ENCODE measurements around the gene TENM3.

The TENM3 gene

DNA sequence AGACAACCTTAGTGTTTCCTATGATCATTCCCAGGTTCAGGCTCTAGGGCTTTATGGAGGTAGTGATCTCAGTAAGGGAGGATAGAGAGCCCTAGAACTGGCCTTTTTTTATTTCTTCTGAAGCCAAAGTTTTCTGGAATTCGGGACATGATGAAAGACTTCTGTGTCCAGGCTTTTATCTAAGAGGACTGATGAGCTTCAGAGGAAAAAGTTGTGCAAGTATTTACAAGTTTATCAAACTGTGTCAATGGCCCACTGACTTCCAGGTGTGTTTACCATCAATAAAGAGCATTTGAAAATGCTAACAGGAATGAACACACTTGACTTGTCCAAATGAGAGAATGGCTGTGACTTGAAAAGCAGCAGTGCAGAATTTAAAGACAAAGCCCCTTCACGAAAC, 419.3 kb downstream of the TENM3 start:
- in situ Hi-C loops (cut with MboI; ENCODE audit: low pct_unique_long_range_greater_than_20kb, low sequenced_read_pairs): no loop called here
- no peak for DNase-seq

DNA sequence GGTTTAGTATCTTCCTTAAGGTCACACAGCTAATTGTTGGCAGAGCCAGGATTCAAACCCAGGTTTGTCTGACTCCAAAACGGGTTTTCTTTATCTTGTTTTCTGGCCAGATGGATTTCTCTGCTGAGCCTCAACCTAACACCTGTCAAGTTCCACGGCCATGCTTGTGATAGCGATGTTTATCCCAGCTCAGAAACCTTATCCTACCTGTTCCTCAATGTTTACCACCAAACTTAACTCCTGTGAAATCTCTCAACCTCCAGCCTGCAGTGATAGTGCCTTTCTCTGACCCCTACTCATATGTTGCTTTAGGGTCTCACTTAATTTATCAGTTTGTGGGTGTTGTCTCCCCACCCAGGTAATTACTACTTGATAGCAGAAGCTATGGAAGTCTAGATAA, 428.0 kb downstream of the TENM3 start:
- in situ Hi-C loops (cut with MboI; ENCODE audit: low pct_unique_long_range_greater_than_20kb, low sequenced_read_pairs): no loop called here
- DNase-seq: no peak

DNA sequence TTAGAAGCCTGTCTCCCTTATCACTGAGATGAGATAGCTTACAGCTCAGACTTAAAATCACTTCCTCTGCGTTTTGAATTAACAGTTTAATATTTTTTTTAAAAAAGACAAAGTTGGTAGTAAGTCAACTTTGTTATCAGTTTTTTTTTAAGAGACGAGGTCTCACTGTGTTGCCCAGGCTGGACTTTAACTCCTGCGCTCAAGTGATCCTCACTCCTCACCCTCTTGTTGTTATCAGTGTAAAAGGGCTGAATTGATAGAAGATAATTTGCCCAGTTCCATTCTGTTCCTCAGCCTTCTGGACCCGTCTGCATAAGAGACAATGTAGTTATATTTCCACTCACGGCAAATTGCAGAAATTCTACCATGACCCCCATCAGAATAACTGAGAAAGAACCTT, 428.5 kb downstream of the TENM3 start:
- in situ Hi-C loops (cut with MboI; ENCODE audit: low pct_unique_long_range_greater_than_20kb, low sequenced_read_pairs): no loop called here
- DNase-seq: no peak

DNA sequence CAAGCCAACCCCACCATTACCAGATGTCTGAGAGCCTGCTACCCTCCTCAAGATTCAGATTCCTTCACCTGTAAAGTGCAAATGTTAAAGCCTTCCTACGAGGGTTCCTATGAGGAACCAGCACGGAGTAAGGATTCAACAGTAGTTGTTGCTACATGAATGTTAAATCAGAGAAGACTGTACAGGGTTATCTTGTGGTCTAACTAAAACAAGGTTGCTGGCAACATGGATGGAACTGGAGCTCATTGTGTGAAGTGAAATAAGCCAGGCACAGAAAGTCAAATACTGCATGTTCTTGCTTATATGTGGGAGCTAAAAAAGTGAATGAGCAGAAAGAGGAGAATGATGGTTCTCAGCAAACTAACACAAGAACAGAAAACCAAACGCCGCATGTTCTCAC, 435.4 kb downstream of the TENM3 start:
- in situ Hi-C loops (cut with MboI; ENCODE audit: low pct_unique_long_range_greater_than_20kb, low sequenced_read_pairs): no loop called here

DNA sequence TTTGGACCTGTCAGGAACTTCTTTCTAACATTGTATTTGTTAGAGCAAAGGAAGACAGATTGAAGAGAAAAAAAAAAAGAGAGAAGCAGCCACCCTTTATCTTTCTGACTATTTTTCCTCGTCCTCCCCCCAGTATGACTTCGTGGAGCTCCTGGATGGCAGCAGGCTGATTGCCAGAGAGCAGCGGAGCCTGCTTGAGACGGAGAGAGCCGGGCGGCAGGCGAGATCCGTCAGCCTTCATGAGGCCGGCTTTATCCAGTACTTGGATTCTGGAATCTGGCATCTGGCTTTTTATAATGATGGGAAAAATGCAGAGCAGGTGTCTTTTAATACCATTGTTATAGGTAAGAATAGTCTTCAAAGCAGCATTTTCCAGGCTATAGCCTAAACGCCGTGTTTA, 436.3 kb downstream of the TENM3 start:
- DNase-seq: no peak

More for the DNA sequence above, 435.4 kb downstream of the TENM3 start:
- no peak for DNase-seq

DNA sequence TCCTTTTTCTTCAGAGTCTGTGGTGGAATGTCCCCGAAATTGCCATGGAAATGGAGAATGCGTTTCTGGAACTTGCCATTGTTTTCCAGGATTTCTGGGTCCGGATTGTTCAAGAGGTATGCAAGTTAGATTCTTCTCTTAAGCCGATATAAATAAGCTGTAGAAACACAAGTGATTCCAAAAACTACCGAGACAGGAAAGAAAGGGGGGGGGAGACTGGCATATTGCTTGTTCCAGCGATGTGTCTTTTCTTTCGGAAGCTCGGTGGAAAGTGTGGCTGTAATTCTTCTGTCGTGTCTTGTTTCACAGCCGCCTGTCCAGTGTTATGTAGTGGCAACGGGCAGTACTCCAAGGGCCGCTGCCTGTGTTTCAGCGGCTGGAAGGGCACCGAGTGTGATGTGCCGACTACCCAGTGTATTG, 437.0 kb downstream of the TENM3 start:
- in situ Hi-C loops (cut with MboI; ENCODE audit: low pct_unique_long_range_greater_than_20kb, low sequenced_read_pairs): no loop called here
- DNase-seq: no peak

More for the DNA sequence above, 436.3 kb downstream of the TENM3 start:
- in situ Hi-C loops (cut with MboI; ENCODE audit: low pct_unique_long_range_greater_than_20kb, low sequenced_read_pairs): no loop called here

DNA sequence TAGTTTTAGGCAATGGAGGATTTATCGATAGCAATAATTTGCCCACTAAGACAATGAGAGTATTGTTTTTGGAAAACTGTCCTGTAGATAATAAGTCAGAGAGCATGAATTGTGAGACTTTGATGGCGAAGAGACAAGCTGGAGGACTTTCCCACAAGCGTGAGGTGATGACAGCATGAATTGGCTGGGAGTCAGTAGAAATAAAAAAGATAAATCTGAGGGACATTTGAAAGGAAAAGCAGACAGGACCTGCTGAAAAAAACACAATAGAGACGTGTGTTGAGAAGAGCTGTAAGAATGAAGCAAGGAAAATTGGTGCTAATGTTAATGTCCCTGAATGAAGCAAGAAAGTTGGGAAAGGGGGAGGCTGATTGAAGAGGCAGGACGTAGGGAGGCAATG, 440.5 kb downstream of the TENM3 start:
- in situ Hi-C loops (cut with MboI; ENCODE audit: low pct_unique_long_range_greater_than_20kb, low sequenced_read_pairs): no loop called here

DNA sequence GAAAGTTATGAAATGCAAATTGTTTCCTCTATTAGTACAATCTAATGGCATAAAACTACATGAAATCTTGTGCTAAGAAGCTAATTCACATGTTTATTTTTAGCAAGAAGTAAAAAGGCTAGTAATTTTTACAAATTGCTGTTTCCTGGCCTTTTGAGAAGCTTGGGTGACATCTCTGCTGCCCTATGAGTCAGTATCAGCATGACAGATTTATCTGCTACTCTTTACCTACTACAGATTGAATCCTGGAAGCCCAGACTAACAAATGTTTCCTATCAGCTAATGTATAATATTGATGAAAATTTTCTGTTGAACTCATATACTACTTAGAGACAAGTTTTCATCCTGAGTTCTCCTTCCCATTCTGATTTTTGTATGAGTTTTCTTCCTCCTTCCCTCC, 441.6 kb downstream of the TENM3 start:
- in situ Hi-C loops (cut with MboI; ENCODE audit: low pct_unique_long_range_greater_than_20kb, low sequenced_read_pairs): no loop called here
- DNase-seq: no peak

More for the DNA sequence above, 440.5 kb downstream of the TENM3 start:
- DNase-seq: no peak

DNA sequence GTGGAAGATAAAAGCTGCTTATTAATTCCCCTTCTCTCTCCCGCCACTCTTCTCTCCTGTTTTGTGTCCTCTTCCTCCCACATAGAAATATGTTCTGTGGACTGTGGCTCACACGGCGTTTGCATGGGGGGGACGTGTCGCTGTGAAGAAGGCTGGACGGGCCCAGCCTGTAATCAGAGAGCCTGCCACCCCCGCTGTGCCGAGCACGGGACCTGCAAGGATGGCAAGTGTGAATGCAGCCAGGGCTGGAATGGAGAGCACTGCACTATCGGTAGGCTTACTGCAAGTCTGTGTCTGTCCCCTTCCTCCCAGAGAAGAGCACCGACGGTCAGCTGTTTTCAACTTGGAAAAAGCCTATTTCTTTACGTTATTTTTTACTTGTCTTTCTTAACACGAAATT, 444.9 kb downstream of the TENM3 start:
- DNase-seq: no peak
- in situ Hi-C loops (cut with MboI; ENCODE audit: low pct_unique_long_range_greater_than_20kb, low sequenced_read_pairs): no loop called here

DNA sequence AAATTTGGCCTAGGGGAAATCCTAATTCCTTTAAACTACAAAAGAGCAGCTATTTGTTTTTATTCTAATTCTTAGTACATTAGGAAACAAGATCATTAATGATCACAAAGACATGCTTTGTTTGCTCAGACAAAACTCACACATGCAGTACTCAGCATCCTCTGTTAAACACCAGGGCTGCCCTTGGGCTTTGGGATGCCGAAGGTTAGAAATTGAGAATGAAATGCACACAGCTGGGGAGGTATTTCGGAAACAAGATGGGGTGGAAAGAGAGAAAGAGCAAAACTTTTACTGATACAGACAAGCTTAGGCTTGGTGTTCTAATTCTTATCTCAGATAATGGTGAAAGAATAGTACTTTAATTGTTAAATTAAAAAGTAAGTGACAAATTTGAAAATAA, 451.3 kb downstream of the TENM3 start:
- no peak for DNase-seq
- in situ Hi-C loops (cut with MboI; ENCODE audit: low pct_unique_long_range_greater_than_20kb, low sequenced_read_pairs): no loop called here

DNA sequence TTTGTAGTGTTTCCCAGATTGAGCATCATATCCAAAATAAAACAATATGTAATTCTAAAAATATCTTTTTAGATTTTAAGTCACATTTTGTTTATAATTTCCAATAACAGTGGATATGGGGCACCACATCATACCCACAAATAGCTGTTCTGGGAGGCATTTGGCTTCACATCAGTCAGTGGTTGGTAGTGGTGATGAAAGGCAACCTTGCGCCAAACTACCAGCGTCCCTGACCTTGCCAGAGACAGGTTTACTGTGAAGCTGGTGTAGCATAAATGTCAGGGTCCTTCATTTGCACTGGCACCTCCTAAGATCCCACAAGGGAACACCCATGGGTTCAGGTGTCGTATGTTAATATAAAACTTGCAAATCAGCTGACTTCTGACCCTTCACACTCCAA, 451.8 kb downstream of the TENM3 start:
- no peak for DNase-seq
- in situ Hi-C loops (cut with MboI; ENCODE audit: low pct_unique_long_range_greater_than_20kb, low sequenced_read_pairs): no loop called here

DNA sequence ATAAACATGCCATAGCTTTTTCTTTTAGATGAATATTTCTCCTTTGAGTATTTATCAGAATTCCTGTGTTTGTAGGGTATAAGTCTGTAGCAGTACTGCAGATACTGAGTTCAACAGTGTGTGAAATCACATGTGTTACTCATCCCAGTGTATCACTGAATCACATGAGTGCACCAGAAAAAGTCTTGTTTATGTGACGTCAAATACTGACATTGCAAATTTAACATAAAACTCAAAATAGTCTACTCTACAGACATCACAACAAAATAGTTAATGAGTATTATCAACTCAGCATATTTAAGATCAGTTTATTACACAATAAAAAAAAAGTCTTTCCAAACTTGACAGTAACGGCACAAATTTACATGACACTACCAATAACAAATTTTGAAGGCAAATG, 452.6 kb downstream of the TENM3 start:
- no peak for DNase-seq
- in situ Hi-C loops (cut with MboI; ENCODE audit: low pct_unique_long_range_greater_than_20kb, low sequenced_read_pairs): no loop called here

DNA sequence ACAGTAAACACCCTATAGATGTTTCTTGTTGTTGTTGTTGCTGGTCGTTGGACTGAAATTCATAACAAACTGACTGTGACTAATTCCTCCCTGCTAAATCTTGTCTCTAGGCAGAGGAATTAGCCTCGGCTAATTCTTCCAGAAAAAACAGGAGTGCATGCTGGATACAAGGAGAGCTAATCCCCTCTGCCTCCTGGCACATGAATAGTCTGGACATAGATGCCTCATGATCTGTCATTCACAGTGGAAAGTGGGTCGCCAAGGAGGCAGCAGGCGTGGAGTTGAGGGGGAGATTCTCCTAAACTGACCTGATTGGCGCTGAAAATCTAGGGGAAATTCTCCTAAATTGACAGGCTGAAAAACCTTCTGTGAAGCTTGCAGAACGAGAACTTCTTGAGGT, 453.9 kb downstream of the TENM3 start:
- DNase-seq: no peak
- in situ Hi-C loops (cut with MboI; ENCODE audit: low pct_unique_long_range_greater_than_20kb, low sequenced_read_pairs): no loop called here

DNA sequence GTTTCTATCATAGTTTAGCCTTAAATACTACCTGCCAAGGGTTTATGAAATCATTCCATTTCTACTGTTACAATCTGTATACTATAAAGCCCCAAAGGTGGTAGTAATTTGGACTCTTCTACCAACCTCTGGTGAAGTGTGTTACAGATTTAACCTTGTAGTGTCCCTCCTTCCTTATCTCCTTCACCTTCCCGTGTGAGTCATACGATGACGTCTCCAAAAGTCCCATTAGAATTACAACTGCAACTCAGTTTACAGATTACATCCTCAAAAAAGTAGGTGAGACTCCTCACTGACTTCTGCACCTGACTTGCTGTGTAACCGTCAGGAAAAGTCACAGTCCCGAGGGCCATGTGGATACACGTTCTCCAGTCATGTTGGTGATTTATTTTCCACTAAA, 455.0 kb downstream of the TENM3 start:
- in situ Hi-C loops (cut with MboI; ENCODE audit: low pct_unique_long_range_greater_than_20kb, low sequenced_read_pairs): no loop called here

DNA sequence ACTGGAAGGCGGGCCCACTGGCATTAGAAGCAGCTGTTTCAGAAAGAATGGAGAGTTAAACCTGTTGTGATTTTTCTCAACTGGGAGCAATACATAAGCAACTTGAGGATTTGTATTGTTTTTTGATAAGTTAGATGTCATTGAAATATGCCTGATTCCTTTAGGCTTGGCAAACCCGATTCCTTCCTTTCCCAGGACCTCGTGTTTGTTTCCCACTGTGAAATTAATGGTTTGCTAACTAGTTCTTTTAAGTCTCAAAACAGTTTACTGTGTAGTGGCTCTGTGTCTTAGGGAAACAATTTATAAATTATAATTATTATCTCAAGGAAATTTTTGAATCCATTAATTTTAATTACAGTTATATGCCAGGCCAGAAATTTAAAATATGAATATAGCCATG, 456.0 kb downstream of the TENM3 start:
- no peak for DNase-seq
- in situ Hi-C loops (cut with MboI; ENCODE audit: low pct_unique_long_range_greater_than_20kb, low sequenced_read_pairs): no loop called here

More for the DNA sequence above, 455.0 kb downstream of the TENM3 start:
- no peak for DNase-seq

DNA sequence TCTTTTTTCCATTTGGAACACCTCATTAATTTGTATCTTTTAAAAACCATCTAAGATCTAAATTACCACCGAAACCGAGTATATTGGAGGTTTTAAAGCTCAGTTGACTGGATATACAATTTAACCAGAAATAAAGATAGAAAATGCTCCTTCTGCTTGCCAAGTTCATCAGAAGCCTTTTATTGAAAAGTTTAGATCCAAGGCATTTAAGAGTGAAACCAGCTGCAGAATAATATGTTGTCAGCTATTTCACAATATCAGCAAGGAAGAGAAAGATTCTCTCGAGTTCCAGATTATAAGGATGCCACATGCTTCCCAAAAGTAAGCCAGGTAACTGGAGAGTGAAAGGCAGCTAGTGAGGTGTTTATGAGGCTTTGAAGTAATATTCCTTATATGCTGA, 456.6 kb downstream of the TENM3 start:
- in situ Hi-C loops (cut with MboI; ENCODE audit: low pct_unique_long_range_greater_than_20kb, low sequenced_read_pairs): no loop called here
- DNase-seq: no peak

DNA sequence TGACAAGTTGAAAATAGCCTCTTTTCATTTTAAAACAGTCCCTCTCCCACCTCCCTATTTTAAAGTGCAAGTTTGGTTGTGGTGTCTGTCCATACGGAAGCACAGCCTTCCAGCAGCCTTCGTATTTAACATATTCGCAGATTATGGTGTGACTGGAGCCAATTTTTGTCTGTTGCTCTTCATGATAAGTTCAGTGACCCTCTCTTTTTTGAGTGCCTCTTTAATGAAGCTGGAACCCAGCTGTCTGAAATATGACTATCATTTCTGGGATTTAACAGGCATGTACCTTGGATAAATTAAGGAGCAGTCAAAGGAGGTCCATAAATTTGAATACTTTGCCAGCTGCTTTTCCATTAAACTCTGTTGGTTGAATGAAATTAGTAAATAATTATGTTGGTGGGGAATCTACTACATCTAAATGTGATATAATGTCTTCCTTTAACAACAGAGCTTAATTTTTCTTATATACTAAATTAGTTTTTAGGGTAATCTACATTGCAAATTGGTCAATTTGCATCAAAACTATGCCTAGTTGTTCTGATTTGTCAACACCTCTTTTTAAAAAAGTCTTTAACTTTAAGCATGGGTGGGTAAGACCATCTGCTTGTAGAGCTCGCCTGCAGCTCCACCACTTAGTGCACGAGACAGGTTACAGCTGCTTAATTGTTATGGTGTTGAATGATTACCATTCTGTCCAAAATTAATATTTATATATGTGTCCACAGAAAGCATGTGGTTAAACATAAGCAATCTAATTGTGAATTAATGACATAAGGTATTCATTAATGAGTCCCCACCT, 457.4 kb downstream of the TENM3 start:
- DNase-seq: no peak
- in situ Hi-C loops (cut with MboI; ENCODE audit: low pct_unique_long_range_greater_than_20kb, low sequenced_read_pairs): no loop called here

DNA sequence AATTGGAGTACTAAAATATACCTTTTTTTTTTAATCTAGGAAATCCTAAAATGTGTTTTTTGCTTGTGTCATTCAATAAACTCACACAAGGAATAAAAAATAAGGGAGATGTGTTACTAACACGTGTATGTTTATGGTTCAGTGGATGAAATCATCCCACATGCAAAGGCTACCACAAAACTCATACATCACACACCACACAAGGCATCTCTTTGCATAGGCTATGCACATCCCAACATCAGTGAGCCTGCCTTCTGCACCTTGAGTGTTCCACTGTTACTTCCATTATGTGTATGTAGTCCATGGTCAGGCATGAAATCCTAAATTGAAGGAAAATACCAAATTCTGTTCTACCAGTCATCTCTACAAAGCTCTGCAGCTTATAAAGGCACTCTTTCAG, 460.9 kb downstream of the TENM3 start:
- in situ Hi-C loops (cut with MboI; ENCODE audit: low pct_unique_long_range_greater_than_20kb, low sequenced_read_pairs): no loop called here
- no peak for DNase-seq

DNA sequence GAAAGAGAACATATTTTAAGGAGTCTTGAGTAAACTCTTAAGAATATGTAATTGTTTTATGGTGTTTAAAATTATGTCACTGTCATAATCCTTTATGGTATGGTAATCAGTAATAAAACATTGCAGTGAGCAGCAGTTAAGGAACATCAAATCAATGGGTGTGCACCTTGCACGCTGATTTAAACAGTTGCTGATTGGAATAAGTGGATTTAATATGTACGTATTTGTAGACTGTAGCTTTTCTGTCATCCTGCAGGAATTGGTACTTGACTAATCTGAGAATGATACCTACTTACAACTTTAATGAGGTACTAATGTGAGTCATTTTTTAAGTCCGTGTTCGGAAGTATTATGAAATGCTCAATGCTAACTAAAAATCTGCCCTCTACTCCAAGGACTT, 461.7 kb downstream of the TENM3 start:
- in situ Hi-C loops (cut with MboI; ENCODE audit: low pct_unique_long_range_greater_than_20kb, low sequenced_read_pairs): no loop called here
- DNase-seq: no peak

DNA sequence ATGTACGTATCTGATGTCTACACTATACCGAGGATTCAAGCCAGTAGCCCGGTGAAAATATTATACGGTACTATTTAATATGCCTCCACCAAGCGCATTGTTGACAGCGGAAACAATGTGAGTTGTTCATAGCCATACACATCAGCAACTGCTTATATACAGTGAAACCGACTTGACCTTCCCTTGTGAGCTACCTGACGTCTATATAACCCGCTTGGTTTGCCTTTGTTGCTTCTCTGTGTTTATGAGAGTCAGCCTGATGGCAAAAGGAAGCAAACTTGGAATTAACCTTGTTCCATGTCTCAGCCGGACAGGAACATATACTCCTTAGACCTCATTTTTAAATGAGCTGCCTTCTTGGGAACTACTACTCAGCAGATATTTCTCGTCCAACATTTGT, 462.2 kb downstream of the TENM3 start:
- DNase-seq: no peak
- in situ Hi-C loops (cut with MboI; ENCODE audit: low pct_unique_long_range_greater_than_20kb, low sequenced_read_pairs): no loop called here

DNA sequence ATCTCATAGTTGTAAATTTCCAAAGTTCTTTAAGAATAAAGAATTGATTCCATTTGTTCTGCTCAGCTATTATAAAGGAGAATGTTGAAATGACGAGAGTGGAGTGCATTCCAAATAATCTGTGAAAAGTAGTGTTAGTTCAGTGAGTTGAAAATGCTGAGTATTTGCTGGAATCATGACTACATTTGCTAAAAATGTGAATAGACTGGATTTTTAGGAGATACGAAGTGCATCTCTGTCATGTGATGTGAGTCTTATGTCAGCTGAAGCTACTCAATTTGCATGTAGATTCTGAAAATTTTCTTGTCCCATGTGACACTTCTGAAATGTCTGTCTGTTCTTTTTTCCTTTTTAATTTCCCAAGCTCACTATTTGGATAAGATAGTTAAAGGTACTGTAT, 468.0 kb downstream of the TENM3 start:
- in situ Hi-C loops (cut with MboI; ENCODE audit: low pct_unique_long_range_greater_than_20kb, low sequenced_read_pairs): no loop called here
- DNase-seq: no peak

All from KBM-7 (cell line).